GM18868 (cell line): ENCODE data around the gene POC5.
"Not testable (repeated sequence)": the region's sequence is repeated elsewhere in the genome, so short reads cannot be mapped to it uniquely, and the experiment has no call there.

Source experiments
- ATAC-seq: cut with Tn5 transposase; IDR thresholded peaks from one replicate; pipeline ENCODE4 v1.9.1; 2021; ENCODE audit warnings: mild to moderate bottlenecking, moderate library complexity; ENCODE audit not compliant: unreplicated experiment

The POC5 gene

GRCh38 chr5:75706016-75706415, 11.2 kb downstream of the POC5 start:
- ATAC-seq = no peak

GRCh38 chr5:75701856-75702255, 15.4 kb downstream of the POC5 start:
- no peak for ATAC-seq

GRCh38 chr5:75695472-75696351, 21.5 kb downstream of the POC5 start:
- not testable (repeated sequence) for ATAC-seq

GRCh38 chr5:75694781-75695180, 22.5 kb downstream of the POC5 start:
- no peak for ATAC-seq

DNA sequence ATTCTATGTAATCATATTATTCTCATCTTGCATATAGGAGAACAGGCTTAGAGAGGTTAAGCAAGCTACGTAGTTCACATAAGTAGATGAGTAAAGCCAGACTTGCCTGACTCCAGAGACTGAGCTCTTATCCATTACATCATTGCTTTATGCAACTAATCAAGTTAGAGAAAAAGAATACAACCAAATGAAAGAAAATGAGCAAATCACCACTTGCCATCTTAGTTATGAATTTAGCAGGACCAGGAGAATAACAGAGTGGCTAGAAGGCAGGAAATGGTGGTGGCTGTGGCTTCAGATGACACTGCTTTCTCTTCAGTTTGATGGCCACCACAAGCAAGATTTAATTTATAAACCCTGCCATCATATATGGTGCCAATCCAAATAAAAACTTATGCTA, 26.6 kb downstream of the POC5 start:
- ATAC-seq = no peak

DNA sequence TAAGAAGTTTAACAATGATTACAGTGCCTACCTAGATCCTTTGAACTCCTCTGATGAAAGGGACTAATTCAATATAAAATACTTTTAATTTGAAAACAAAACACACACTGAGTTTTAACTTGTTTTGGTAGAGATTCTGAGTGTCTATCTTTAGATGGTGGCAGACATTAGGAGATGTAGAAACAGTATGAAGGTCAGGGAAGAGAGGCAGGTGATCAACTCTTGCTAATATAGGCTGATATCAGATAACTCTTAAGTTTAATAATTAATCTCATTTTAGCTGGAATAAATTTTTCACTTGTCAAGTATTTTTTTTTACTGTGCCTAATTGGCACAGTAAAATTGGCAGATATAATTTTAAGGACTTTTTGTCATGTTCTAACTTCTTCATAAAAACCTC, 30.8 kb downstream of the POC5 start:
- ATAC-seq = no peak

GRCh38 chr5:75685141-75685540, 32.1 kb downstream of the POC5 start:
- ATAC-seq = no peak

DNA sequence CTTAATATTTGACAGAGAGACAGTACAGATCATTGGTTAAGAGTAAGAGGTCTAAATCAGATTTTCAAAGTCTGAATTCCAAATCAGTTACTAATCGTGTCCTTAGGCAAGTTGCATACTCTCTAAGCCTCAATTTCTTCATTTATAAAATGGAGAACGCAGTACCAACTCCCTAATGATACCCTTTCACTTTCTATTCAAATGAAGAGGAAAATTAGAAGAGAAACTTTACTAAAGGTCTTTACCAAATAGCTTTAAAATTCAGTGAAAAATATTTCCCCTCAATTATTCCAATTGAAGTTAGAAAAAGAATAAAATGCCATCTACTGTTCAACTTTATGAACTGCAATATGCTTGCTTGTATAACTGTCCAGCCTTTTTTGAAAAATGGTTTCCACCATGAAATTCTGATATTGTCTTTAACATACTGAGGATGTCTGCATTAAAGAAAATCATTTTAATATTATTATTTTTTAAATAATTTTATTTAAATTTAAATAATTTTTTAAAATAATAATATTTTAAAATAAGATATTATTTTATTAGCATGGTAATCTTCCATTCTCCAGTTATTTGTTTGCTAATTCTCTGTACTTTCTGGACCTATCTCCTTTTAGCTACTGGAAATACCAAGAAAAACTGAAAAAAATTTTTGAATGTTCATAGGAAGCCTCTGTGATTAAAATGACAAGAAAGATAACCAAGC, 36.0 kb downstream of the POC5 start:
- ATAC-seq = no peak

- ATAC-seq = no peak
These were observed 39.1 kb downstream of the POC5 start for GRCh38 chr5:75678155-75678554.

- no peak for ATAC-seq
These were observed 39.6 kb downstream of the POC5 start for GRCh38 chr5:75677607-75678006.

DNA sequence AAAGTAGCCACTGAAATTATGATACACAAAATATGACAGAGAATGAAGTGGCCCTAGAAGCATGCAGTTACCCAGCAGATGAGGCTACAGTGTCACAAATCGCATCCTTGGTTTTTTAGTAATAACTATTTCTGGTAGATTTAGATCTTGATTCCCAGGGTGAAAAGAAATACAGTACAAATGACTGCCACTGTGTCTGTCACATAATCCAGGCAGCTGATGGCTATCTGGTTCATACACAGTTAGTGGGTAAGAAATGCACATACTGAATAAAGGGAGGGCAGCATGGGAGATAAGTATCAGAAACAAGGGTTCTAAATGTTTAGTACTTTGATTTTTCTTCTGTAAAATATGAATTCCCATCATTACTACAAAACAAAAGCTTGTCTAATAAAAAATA, 41.5 kb downstream of the POC5 start:
- no peak for ATAC-seq

DNA sequence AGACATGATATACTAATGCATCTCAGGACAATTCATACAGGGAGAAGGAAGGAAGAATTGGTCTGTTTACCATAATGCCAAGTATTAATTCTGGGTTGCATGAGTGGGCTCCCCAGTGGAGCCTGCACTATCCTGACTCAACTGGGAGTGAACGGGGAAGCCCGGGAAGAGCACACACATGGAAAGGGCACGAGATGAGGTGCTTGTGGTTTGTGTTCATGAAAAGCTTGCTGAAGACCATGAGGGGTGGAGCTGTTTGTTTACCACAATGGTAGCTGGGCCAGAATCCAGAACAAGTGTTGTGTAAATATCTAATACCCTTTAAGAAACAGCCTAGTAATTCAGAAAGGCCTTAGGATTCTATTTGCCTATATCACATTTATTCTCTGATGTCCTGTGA, 44.6 kb downstream of the POC5 start:
- no peak for ATAC-seq

DNA sequence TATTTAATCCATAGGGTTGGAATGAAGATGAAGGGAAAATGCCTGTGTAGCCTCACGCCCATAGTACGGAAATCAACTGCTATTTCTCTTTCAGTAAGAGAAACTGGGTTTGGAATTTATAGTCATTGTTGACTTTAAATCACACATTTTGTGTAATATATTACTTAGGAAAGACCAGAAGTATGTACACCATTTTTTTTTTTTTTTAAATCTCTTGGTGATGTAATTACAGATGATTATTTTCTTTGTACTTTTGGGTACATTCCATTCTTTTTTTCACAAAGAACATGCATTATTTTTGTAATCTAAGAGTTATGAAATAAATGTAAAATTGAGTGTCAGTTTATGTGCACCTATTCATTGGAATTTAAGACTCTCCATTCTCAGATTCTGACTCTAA, 45.7 kb downstream of the POC5 start:
- ATAC-seq = no peak

DNA sequence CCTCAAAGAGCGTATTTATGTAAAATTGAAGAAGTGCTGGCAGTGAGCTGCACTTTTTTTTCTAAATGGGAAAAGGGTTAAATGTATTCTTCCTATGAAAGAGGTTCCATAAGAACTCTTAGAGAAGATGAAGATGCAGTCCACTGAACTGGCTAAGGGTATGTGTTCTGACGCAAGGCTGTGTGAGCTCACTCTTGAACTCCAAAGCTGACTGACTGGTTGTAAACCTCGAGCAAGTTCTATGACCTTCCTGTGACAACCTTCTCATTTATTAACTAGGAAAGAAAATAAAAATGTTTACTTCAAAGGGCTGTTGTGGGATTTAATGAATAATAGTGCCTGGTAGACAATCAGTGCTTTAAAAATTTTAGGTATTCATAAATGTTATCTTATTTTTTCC, 46.7 kb downstream of the POC5 start:
- ATAC-seq = no peak

- peak; percentile 93 for ATAC-seq
These were observed 48.1 kb downstream of the POC5 start for GRCh38 chr5:75668977-75669689.

- no peak for ATAC-seq
These were observed 48.8 kb downstream of the POC5 start for GRCh38 chr5:75668445-75668844.

GRCh38 chr5:75667586-75667985, 49.7 kb downstream of the POC5 start:
- no peak for ATAC-seq

GRCh38 chr5:75666801-75667200, 50.4 kb downstream of the POC5 start:
- ATAC-seq = no peak

- ATAC-seq = no peak
These were observed 52.3 kb downstream of the POC5 start for GRCh38 chr5:75664979-75665378.

DNA sequence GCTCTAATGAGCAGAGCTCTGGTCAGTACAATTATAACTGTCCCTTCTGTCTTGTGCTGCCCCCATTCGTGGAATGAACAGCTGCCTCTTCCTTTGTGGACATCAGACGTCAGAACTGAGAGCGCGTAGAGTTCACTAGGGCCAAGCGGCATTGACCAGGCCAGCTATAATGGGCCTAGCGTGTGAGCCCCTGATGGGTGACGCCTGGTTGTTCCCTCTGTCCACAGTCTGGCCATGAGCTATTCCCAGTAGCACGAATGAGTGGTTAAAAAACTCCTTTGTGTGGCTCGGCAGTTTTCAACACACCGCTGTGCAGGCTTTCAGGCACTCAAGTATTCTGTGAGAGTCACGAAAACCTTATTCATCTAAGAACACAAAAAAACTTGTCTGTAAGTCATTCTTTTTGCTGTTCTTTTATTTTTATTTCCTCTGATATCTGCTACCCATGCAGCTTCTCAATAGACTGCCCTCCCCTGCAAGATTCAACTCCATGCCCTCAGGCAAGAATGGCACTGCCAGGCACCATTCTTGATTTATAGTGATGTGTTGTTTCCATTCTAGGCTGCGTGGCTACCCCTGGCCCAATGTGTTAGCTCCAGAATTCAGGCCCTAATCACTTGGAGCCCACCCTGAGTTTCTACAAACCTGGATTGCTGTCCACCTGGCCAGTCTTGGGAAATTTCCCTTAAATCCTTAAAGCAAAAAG, 53.5 kb downstream of the POC5 start:
- ATAC-seq = no peak

- no peak for ATAC-seq
These were observed 55.2 kb downstream of the POC5 start for GRCh38 chr5:75662061-75662460.
